GM21360 (cell line): ENCODE measurements around the gene UPF3A.
"Not testable (repeated sequence)": the region's sequence is repeated elsewhere in the genome, so short reads cannot be mapped to it uniquely, and the experiment has no call there.

Experiments used
- ATAC-seq: cut with Tn5 transposase; IDR thresholded peaks from one replicate; pipeline ENCODE4 v1.9.1; 2021; ENCODE audit warnings: mild to moderate bottlenecking, moderate library complexity; ENCODE audit not compliant: unreplicated experiment

The UPF3A gene

GRCh38 chr13:114328595-114328994 is 47.2 kb downstream of the UPF3A start:
- no peak for ATAC-seq

GRCh38 chr13:114330086-114330485 is 48.7 kb downstream of the UPF3A start:
- no peak for ATAC-seq

- ATAC-seq, result not testable (repeated sequence)
These were observed 52.5 kb downstream of the UPF3A start for GRCh38 chr13:114333881-114334280.

GRCh38 chr13:114334305-114335053 is 53.1 kb downstream of the UPF3A start:
- no peak for ATAC-seq

- ATAC-seq, result not testable (repeated sequence)
These were observed 55.1 kb downstream of the UPF3A start for GRCh38 chr13:114336457-114336856.

- ATAC-seq, result no peak
These were observed 57.6 kb downstream of the UPF3A start for GRCh38 chr13:114338959-114339358.

- no peak for ATAC-seq
These were observed 58.6 kb downstream of the UPF3A start for GRCh38 chr13:114339857-114340534.

- no peak for ATAC-seq
These were observed 59.8 kb downstream of the UPF3A start for GRCh38 chr13:114341003-114341777.

GRCh38 chr13:114347256-114347655 is 65.9 kb downstream of the UPF3A start:
- not testable (repeated sequence) for ATAC-seq

GRCh38 chr13:114352763-114353162 is 71.4 kb downstream of the UPF3A start:
- ATAC-seq, result not testable (repeated sequence)

- ATAC-seq, result not testable (repeated sequence)
These were observed 72.0 kb downstream of the UPF3A start for GRCh38 chr13:114353382-114353781.
